ENCODE data around the gene RNF43.

Gene RNF43

GRCh38 chr17:58381124-58382035 lies 36.0 kb downstream of the RNF43 start:
- no peak for FAIRE-seq

DNA sequence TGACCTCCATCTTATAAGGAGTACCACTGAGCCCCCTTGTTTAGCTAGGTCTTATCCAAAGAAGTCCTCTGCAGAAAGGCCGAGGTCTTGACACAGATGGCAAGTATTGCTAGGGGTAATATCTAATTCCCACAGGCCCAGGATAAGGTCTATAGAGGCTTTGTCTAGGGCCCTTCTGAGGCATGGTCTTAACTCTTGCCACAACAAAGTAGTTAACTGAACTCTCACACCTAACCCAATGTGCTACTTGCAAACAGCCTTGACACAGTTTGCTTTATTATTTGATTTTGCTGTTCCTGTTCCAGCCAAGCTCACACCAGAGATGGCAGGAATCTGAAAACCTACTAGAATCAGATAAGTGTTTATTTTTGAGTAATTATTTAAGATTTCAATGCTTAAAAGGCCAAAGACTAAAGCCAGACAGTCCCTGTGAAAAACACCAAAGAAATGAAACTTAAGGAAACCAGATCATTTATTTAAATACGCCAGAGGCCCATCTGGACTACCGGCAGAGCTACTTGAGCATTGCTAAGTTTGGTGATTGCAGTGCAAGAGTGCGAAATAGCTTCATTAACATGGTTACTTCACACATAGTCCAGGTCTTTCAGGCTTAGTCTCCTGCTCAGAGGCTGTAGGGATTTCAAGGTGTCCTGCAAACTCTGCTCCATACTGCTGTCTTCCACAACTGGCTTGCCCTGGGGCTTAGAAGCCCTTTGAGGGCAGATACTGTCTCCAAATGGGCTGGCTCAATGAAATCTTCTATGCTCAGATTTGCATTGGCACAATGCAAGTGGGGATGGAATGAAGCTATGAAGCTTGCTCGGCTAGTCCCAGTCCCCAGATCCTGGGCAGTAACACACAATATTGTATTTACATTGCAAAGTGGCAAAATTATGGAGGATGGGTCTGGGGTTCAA lies 36.9 kb downstream of the RNF43 start:
- no peak for FAIRE-seq

DNA sequence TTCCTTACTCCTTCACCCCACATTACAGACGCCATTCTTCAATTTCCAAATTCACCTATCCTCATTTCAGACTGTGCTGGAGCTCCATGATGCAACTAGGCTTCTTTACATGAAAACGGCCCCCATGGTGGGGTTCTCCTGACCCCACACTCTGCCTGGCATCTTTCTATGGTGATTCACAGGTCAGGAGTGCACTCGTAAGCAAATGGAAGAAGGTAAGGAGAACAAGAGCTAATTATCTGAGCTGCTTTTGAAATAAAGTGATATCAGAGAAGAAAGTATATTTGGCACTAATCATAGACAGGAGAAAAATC lies 37.9 kb downstream of the RNF43 start:
- no peak for FAIRE-seq

GRCh38 chr17:58378733-58379510 lies 38.4 kb downstream of the RNF43 start:
- no peak for FAIRE-seq

DNA sequence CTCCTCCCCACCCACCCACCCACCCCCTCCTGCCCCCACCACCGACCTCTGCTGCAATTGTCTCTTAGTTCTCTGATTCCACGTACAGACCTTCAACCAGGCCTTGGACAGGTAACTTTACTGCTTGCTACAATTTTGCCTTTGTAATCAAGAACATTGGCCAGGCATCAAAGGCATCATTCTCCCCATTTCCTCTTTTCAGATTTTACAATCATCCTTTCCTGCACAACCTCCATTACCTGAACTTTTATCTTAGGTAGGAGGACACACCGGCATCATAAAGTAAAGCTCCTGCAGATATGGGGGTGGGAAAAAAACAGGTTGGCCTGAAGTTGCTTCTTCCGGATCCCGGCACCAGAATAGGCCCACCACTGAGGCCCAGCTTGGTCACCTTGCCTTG lies 39.7 kb downstream of the RNF43 start:
- no peak for FAIRE-seq

- no peak for FAIRE-seq
Observed at GRCh38 chr17:58377093-58377601, 40.2 kb downstream of the RNF43 start.

DNA sequence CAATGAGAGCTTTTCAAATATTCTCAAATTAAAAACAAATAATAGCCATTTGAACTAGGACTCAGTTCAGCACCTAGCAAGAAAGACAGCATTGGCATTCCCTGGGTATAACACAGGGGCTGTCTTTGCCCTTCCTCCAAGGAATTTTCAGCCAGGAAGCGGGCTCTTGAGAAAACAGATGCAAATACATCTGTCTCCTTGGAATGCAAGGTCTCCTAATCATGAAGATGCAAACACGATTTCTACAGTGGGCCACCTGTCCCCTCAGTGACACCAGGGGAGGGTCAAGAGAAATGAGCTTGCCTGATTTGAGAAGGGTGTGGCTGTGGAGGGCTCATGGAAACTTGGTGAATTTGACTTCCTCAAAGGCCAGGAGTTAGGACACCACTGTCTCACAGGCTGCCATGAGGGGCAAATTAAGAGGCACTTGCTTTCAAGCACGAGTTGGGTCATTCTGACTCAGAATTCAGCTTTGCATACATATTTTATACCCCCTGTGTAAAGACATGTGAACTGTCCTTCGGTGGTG lies 40.8 kb downstream of the RNF43 start:
- no peak for FAIRE-seq

DNA sequence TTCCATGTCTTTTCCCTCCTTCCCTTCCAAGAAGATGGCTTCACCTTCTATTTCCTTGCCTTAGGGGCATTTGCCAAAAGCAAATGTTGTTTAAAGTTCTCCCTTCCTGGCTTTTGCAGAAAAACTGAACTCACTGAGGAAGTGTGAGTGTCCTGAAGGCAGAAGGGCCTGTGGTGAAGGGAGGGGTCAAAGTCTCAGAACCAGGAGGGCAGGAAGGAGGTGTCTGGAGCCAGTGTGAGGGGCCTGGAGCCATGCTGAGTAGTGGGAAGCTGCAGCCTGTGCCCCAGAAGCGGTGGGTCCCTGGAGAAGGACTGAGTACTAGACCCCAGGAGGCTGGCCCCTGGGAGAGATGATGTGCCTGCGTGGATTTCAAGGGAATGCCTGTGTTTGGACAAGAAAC lies 41.5 kb downstream of the RNF43 start:
- FAIRE-seq, result no peak

DNA sequence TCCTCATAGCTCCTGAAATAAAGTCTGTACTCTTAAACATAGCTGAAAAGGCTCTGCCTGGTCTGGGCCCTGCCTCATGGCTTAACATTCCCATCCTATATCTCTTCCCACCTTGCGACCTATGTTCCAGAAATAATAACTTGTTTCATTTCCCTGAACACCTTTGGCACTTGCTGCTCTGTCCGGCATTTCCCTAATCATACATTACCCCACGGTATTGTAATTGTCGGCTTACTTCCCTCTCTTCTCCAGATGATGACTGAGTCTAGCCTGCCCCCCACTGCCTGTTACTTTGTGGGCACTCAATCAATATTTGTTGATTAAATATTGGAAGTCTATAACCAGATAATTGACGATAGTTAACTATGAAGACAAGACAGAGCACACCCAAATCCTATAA lies 42.1 kb downstream of the RNF43 start:
- FAIRE-seq, result no peak

- FAIRE-seq, result no peak
Observed at GRCh38 chr17:58373923-58374322, 43.4 kb downstream of the RNF43 start.

DNA sequence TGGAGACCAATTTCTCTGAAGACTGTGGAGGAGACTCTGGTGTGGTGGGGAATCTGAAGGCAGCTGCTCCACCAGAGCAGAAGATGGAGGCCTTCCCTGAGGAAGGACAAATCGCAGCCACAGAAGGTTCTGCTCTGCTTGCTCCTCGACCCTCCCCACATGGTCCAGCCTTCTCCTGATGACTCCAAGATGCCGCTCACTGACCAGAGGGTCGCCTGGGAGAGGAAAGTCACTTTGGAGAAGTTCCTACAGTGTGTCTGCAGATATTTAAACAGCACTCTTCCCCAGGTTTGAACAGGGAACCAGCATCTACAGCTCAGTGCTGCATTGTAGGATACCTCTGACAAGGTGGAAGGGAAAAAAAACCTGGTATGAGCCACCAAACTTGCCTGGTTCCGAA lies 44.3 kb downstream of the RNF43 start:
- FAIRE-seq, result no peak

- FAIRE-seq, result no peak
Observed at GRCh38 chr17:58371300-58371950, 45.9 kb downstream of the RNF43 start.

GRCh38 chr17:58370716-58371115 lies 46.6 kb downstream of the RNF43 start:
- no peak for FAIRE-seq

DNA sequence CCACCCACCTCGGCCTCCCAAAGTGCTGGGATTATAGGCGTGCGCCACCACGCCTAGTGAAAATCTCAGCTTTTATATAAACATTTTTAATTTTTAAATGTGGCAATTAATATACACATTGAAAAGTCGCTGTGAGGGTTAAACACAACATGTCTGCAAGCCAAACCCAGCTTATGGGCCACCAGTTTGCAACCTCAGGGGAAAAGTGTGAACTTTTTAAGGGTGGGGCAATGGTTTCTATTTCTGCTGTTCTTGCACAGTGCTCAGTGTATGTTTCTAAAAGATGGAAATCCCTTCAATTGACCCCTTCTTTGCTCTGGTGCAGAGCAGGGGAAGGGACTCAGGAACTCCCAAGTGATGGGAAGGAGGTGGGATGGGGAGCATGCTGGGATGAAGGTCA lies 47.0 kb downstream of the RNF43 start:
- no peak for FAIRE-seq

DNA sequence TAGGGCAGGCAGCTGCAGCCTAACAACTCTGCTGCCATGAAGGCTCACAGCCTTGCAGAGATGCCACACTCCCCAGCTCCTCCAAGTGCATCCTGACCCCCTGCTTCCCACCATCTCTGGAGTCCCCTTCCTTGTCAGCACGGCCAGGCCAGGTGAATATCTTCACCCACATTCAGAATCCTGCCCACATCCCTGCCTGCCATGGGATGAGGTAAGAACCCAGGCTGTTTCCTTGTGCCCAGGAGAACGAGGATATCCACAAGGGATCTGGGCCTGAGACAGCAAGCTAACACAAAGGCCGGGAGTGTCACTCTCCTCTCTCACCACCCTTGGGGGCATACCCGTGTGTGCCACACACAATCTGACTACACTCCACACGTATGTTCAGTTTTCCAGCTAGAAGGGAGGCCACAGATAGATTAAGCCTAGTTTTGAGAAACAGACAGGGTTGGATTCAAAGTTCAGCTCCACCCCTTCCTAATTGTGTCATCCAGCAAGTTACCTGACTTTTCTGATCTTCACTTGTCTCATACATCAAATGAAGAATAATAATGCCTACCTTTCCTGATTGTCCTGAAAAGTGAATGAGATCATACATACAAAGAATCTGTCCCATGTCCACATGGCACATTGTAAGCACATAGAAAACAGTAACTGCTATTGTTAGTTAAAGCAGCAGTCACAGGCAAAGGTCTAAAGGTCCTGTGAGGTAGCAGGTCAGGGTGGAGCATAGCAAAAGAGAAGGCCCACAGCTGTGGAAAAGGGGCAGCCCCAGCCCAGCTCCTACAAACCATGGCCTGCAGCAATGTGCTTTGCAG lies 47.9 kb downstream of the RNF43 start:
- FAIRE-seq, result no peak

GRCh38 chr17:58368860-58369213 lies 48.5 kb downstream of the RNF43 start:
- FAIRE-seq, result no peak
